ENCODE measurements around the gene CLMP.

CLMP gene, protein sequence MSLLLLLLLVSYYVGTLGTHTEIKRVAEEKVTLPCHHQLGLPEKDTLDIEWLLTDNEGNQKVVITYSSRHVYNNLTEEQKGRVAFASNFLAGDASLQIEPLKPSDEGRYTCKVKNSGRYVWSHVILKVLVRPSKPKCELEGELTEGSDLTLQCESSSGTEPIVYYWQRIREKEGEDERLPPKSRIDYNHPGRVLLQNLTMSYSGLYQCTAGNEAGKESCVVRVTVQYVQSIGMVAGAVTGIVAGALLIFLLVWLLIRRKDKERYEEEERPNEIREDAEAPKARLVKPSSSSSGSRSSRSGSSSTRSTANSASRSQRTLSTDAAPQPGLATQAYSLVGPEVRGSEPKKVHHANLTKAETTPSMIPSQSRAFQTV

DNA sequence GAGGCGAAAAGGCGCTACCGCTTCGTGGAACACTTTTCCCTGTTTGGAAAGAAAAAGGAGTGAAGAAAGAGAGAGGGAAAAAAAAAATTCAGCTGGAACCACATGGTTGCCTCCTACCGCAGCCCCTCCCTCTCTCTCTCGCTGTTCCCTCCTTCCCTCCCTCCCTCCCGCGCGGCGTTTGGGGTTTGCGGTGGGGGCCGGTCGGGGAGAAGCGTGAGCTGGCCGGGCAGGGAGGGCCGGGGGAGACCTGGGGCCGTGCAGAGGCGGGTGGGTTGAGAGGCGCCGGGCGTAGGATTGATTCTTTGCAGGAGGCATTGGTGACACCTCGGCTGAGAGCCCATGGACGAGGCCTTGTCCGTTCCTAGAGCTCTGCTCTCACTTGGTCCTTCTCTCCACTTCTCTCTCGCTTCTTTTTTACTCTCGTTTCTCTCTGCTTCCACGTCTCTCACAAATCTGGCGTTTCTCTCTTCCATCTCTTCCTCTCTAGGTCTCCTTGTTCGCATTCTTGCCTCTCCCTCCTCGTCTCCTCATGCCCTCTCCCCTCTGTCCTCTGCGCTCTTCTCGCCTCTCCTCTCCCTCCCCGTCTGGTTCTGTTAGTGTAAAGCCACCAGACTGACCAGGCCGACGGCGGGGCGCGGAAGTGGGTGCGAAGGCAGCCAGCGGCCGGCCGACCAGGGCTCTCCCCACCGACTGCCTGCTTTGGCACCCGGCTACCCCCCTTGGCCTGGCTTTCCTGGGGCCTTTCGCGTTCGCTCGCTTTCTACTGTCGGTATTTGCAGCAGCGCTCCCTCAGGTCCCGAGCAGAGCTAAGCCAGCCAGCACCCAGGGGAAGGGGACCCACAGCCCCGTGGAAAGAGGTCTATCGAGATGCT, at the start of gene CLMP:
Gene CLMP (minus strand): TSS at position 61 of the 872 bp plus-strand sequence. CDS start 308 bp downstream, outside the sequence.
- TF ChIP-seq, protein P1, sequence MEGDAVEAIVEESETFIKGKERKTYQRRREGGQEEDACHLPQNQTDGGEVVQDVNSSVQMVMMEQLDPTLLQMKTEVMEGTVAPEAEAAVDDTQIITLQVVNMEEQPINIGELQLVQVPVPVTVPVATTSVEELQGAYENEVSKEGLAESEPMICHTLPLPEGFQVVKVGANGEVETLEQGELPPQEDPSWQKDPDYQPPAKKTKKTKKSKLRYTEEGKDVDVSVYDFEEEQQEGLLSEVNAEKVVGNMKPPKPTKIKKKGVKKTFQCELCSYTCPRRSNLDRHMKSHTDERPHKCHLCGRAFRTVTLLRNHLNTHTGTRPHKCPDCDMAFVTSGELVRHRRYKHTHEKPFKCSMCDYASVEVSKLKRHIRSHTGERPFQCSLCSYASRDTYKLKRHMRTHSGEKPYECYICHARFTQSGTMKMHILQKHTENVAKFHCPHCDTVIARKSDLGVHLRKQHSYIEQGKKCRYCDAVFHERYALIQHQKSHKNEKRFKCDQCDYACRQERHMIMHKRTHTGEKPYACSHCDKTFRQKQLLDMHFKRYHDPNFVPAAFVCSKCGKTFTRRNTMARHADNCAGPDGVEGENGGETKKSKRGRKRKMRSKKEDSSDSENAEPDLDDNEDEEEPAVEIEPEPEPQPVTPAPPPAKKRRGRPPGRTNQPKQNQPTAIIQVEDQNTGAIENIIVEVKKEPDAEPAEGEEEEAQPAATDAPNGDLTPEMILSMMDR (conservative IDR thresholded peaks at IDR 0.05) = no peak
- peak within 1 kb of the TSS; percentile 46; the same call in 1 of the 2 replicates for H3K27ac ChIP-seq

DNA sequence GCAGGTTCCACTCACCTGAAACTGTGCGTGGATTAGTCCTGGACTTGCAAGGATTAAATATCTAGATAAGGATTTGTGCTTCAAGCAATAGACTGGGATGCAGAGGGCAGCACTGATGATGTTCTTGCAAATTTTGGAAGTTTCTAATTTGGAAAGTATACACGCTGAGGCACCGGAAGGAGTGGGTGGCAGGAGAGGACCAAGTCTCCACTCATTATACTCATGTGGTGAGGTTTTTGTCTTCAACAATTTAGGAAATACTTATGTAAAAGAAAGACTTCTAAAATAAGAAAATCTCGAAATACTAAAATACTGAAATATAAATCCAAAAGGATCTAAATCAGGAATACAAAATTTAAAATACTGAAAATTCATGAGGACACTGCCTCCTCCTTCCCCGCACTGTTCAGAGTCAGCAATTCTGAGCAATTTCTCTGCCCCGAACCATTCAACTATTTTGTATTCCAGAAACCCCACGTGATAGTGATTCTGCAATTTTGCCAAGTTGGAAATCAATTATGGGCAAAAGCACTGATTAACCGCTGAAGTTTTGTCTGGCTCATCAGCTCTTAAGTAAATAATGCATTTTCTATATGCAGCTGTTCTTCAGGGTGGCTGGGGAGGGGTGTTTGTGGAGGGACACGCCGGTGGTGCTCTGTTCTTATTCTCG, 47.0 kb upstream of the CLMP start:
- TF ChIP-seq, protein P1 (conservative IDR thresholded peaks at IDR 0.05) = no peak
- no peak overlapping the region for H3K27ac ChIP-seq

DNA sequence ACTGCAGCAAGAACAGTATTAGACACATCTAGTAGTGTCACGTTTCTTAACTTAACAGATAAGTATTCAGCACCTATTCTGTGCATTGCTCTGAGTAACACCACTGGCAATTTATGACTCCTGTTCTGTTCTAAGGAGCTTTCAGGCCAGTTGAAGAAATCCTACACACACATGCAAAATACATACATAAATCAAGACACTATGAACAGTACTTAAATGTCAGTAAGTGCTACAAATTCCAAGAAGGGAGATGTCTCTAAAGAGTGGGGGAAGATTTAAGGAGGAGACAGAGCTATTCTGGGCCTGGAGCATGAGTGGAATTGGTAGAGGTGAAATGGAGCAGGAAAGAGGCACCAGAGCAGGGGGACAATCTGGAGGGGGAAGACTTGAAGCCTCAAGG, 46.2 kb upstream of the CLMP start:
- no peak overlapping the region for H3K27ac ChIP-seq
- TF ChIP-seq, protein P1 (conservative IDR thresholded peaks at IDR 0.05) = no peak

DNA sequence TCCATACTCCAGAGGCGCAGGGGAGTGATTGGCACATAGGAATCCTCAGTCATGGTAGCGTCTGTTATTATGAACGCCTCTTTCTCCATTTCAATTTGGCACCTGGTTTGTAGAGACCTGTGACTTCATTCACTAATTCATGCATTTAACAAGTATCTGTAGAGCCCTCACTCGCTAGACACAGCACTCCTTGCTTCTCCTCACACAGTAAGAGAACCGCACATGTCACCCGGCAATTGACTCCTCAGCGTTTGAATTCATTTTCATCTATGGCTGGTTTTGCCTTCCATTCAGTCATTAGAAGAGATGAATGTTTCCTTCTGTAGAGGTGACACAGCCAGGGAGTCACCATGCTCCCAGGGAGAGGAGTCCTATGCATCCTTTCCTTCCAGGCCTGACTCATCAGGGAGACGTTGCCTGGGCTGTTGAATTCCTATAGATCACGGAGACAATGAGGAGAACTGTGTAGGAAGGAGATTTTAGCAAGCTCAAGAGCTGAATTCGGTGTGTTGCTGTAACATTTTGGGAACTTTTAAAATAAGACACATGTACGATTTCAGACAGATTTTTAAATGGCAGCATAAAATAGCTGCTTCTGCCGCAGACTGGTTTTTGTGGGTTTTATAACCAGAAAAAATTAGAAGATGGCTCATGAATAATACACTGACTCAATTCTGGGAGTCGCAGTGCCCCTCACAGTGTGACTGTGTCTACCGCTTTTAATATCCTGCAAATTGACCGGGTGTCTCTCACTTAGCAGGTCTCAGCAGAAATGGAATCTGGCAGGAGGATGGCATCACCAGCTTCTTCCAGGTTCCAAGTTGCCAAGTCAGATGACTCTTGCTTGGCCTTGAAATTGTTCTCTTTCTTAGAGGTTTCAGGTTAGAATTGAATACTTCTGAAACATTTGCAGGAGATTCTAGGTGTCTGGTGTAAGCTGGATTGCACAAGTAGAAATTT, 44.4 kb upstream of the CLMP start:
- TF ChIP-seq, protein P1 (conservative IDR thresholded peaks at IDR 0.05) = no peak
- H3K27ac ChIP-seq = no peak overlapping the region

DNA sequence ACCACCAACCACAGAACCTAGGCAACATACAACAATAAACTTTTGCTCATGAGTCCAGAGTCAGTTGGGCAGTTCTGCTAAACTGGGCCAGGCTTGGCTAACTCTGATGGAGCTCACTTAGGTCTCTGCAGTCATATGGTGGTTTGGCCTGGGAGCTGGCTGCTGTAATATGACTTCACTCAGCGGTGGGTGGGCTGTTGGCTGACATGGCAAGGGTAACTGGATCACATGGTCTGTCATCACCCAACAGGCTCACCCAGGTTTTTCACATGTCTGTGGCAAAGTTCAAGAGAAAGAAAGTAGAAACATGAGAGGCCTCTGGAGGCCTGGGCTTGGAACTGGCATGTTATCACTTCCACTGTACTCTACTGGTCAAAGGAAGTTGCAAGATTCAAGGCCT, 43.2 kb upstream of the CLMP start:
- TF ChIP-seq, protein P1 (conservative IDR thresholded peaks at IDR 0.05) = no peak
- no peak overlapping the region for H3K27ac ChIP-seq

DNA sequence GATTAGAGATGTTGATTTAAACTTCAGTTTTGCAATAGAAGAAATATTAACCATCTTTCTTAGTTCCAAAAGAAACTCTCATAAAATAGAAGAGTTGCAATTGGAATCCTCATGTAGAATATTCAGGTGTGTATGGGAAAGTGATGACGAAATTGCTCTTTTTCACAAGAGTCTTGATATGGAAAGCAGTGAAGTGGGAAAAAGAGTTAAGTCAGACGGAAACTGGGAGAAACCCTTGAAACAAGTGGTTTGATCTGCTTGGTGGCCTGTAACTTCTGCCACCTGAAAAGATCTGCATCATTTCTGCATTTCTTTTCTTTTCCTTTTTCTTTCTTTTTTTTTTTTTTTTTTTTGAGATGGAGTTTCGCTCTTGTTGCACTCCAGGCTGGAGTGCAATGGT, 41.8 kb upstream of the CLMP start:
- H3K27ac ChIP-seq = no peak overlapping the region
- TF ChIP-seq, protein P1 (conservative IDR thresholded peaks at IDR 0.05) = no peak
